Caco-2 (cell line): ENCODE data around the gene LHX4. TPM values are rescaled to one million over a fixed set of nuclear protein-coding genes. Genes with fewer than 3 reads are reported as not detected.

ENCODE experiments used
- BruUV-seq: library from RNA; stranded (reverse); fragments of 400-500 nt; replicated peaks from 2 replicates; lab custom pipeline; 2021; lab: Mats Ljungman, UMichigan
- CTCF ChIA-PET: fragments of 300-600 bp; sonication (Branson Sonifier 250); formaldehyde crosslinking; loops from one replicate; lab custom pipeline; 2022; ENCODE audit warnings: antibody characterized with exemption; lab: Charles Lee
- POLR2A ChIA-PET: fragments of 300-600 bp; sonication (Branson Sonifier 250); formaldehyde crosslinking; loops from one replicate; lab custom pipeline; 2022; ENCODE audit warnings: antibody characterized with exemption; lab: Charles Lee
- DNase-seq, 2 experiments: peaks; one replicate each; pipeline versions ENCODE4 v3.0.0 to v3.0.0-alpha.2; 2020 to 2022
- H3K27me3 ChIP-seq: replicated peaks from 2 replicates; pipeline ENCODE4 v1.6.0; 2011; ENCODE audit warnings: low read length; ENCODE audit not compliant: control insufficient read depth, insufficient read depth
- H3K36me3 ChIP-seq: 2 replicates; pipeline ENCODE4 v1.5.1; 2011; ENCODE audit warnings: low read length; ENCODE audit not compliant: control insufficient read depth, insufficient read depth
- H3K4me1 ChIP-seq: fragments of 250-450 bp; sonication (Bioruptor Pico); 2 replicates; pipeline ENCODE4 v1.5.1; 2020; ENCODE audit warnings: mild to moderate bottlenecking
- H3K4me3 ChIP-seq: 2 replicates; pipeline ENCODE4 v1.5.1; 2011; ENCODE audit warnings: low read depth, mild to moderate bottlenecking, control low read depth, low read length
- H3K9me3 ChIP-seq: fragments of 250-450 bp; sonication (Bioruptor Pico); 2 replicates; pipeline ENCODE4 v1.5.1; 2020; ENCODE audit warnings: mild to moderate bottlenecking, moderate library complexity
- H3K27ac Mint-ChIP-seq: one replicate; pipeline ENCODE4 v1.8.0; 2022; ENCODE audit warnings: mixed read lengths; ENCODE audit not compliant: unreplicated experiment
- H3K27me3 Mint-ChIP-seq: one replicate; pipeline ENCODE4 v1.8.0; 2022; ENCODE audit warnings: mixed read lengths; ENCODE audit not compliant: insufficient read depth, unreplicated experiment
- H3K36me3 Mint-ChIP-seq: one replicate; pipeline ENCODE4 v1.8.0; 2022; ENCODE audit warnings: mild to moderate bottlenecking, mixed read lengths; ENCODE audit not compliant: insufficient read depth, unreplicated experiment
- H3K4me1 Mint-ChIP-seq: one replicate; pipeline ENCODE4 v1.8.0; 2022; ENCODE audit warnings: low read depth, mixed read lengths; ENCODE audit not compliant: unreplicated experiment
- H3K4me3 Mint-ChIP-seq: one replicate; pipeline ENCODE4 v1.8.0; 2022; ENCODE audit warnings: mild to moderate bottlenecking, moderate library complexity, mixed read lengths; ENCODE audit not compliant: unreplicated experiment
- H3K9me3 Mint-ChIP-seq: one replicate; pipeline ENCODE4 v1.8.0; 2022; ENCODE audit warnings: mixed read lengths; ENCODE audit not compliant: unreplicated experiment
- CTCF ChIP-seq, 2 experiments: fragments of 200-600 bp in 1 of 2; IDR thresholded peaks; 1 replicate in 1 of 2; 2 replicates in 1 of 2; pipeline versions ENCODE4 v1.5.1 to v1.8.0; 2011 to 2022; ENCODE audit warnings: antibody characterized with exemption in 1 of 2, control low read depth in 1 of 2, inconsistent platforms in 1 of 2, low read depth in 1 of 2, low read length in 1 of 2, mild to moderate bottlenecking in 1 of 2, moderate library complexity in 1 of 2; ENCODE audit not compliant: insufficient read depth in 1 of 2, severe bottlenecking in 1 of 2, unreplicated experiment in 1 of 2
- intact Hi-C: fragments of 100-400 bp; cut with micrococcal nuclease; formaldehyde crosslinking; loops from one replicate; pipeline ENCODE4 v1.10.0; 2022; ENCODE audit not compliant: unreplicated experiment
- total RNA-seq: library from RNA; stranded (reverse); gene quantifications from 2 replicates; pipeline ENCODE4 v1.2.3, GENCODE V29; 2022

The LHX4 gene
- total RNA-seq, 1 experiment from 2014 or later, result 0.16 TPM

- DNase-seq, result no peak
- Mint-ChIP-seq H3K27ac (no peak overlapping the region), H3K27me3 (no peaks in the 10 kb centered on the region), H3K4me3 (no peak overlapping the region), H3K9me3 (no peaks in the 10 kb centered on the region), H3K4me1 (peaks cover 7% of the 10 kb centered on the region), H3K36me3 (no peaks in the 10 kb centered on the region)
- CTCF ChIA-PET, result no interaction called here
- TF ChIP-seq CTCF (IDR thresholded peaks at IDR 0.05; ENCODE audit: insufficient read depth in 1 of 2, low read depth in 1 of 2, low read length in 1 of 2, severe bottlenecking in 1 of 2, unreplicated experiment in 1 of 2), result no peak
- no TSS peak for BruUV-seq
- POLR2A ChIA-PET, result no interaction called here
- no peaks in the 10 kb centered on the region for H3K36me3 ChIP-seq
- no peak overlapping the region for H3K4me3 ChIP-seq
- no peaks in the 10 kb centered on the region for H3K4me1 ChIP-seq
- H3K9me3 ChIP-seq, result no peaks in the 10 kb centered on the region
- no peaks in the 10 kb centered on the region for H3K27me3 ChIP-seq
- intact Hi-C loops, result no loop called here
Observed at GRCh38 chr1:180204231-180204630, 25.8 kb upstream of the LHX4 start.

DNA sequence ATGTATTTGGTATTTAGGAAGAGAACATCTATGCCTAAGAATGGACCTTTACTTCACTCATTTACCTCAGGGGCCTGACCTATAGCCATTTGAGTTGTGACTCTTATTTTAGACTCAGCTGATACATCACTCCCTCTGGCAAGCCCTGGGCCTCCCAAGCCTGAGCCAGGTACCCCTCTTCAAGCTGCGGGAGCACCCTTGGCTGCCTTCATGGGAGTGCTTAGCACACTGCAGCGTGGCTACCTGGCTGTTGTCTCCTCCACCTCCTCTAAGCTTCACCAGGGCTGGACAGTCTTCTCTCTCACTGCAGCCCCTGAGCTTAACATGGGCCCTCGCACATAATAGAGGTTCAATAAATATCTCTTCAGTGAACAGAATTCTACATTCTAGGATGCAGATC lies 23.5 kb upstream of the LHX4 start:
- H3K27me3 Mint-ChIP-seq, result no peaks in the 10 kb centered on the region
- TF ChIP-seq CTCF (IDR thresholded peaks at IDR 0.05; ENCODE audit: insufficient read depth in 1 of 2, low read depth in 1 of 2, low read length in 1 of 2, severe bottlenecking in 1 of 2, unreplicated experiment in 1 of 2), result no peak
- H3K36me3 Mint-ChIP-seq, result no peaks in the 10 kb centered on the region
- no peaks in the 10 kb centered on the region for H3K4me1 ChIP-seq
- no TSS peak for BruUV-seq
- no peaks in the 10 kb centered on the region for H3K36me3 ChIP-seq
- no peaks in the 10 kb centered on the region for H3K9me3 ChIP-seq
- ChIA-PET POLR2A (no interaction called here), CTCF (interaction anchor here (0.6 kb wide), 1 partner anchor 209 kb away, joined by 3 read pairs; no protein-coding TSS in a partner anchor)
- DNase-seq, result no peak
- no peak overlapping the region for H3K4me3 ChIP-seq
- no peaks in the 10 kb centered on the region for H3K9me3 Mint-ChIP-seq
- intact Hi-C loops, result no loop called here
- no peak overlapping the region for H3K4me3 Mint-ChIP-seq
- H3K27ac Mint-ChIP-seq, result no peak overlapping the region
- no peaks in the 10 kb centered on the region for H3K27me3 ChIP-seq
- H3K4me1 Mint-ChIP-seq, result no peaks in the 10 kb centered on the region

DNA sequence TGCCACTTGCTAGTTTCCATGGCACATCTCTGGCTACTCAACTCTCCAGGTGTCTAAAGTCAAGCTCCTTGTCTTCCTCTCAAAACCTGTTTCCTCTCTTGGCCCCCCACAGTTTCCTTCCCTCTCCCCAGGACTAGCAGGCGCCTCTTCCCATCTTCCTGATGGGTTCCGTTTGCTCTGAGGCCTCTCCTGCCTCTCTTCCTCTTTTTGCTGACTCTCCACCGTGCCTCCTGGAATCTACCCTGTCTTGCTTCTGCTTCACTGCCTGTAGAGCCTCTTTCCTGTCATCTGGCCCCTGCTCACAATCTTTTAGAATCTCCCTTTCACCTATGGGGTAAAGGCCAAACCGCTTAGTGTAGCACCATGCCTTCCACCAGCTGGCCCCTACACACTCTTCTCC lies 21.8 kb upstream of the LHX4 start:
- H3K36me3 Mint-ChIP-seq, result no peaks in the 10 kb centered on the region
- intact Hi-C loops, result no loop called here
- H3K9me3 Mint-ChIP-seq, result no peaks in the 10 kb centered on the region
- Histone ChIP-seq H3K9me3 (no peaks in the 10 kb centered on the region), H3K27me3 (no peaks in the 10 kb centered on the region), H3K36me3 (no peaks in the 10 kb centered on the region), H3K4me3 (no peak overlapping the region), H3K4me1 (no peaks in the 10 kb centered on the region)
- H3K4me1 Mint-ChIP-seq, result no peaks in the 10 kb centered on the region
- no peak overlapping the region for H3K4me3 Mint-ChIP-seq
- no peak for DNase-seq
- no peaks in the 10 kb centered on the region for H3K27me3 Mint-ChIP-seq
- CTCF ChIA-PET, result no interaction called here
- POLR2A ChIA-PET, result no interaction called here
- BruUV-seq, result no TSS peak
- no peak overlapping the region for H3K27ac Mint-ChIP-seq
- no peak for TF ChIP-seq CTCF (IDR thresholded peaks at IDR 0.05; ENCODE audit: insufficient read depth in 1 of 2, low read depth in 1 of 2, low read length in 1 of 2, severe bottlenecking in 1 of 2, unreplicated experiment in 1 of 2)
